ENCODE measurements around the gene PCNX4. TPM values are rescaled to one million over a fixed set of nuclear protein-coding genes. Genes with fewer than 3 reads are reported as not detected.

Gene PCNX4
- total and polyA plus RNA-seq, 2 experiments from 2014 or later, result 22.9 to 77.5 TPM

- Mint-ChIP-seq H3K27me3 (ENCODE audit: insufficient read depth, low read depth, poor library complexity) (peaks cover 3% of the 10 kb centered on the region), H3K9me3 (no peaks in the 10 kb centered on the region)
Observed at GRCh38 chr14:60165547-60165876, 73.8 kb downstream of the PCNX4 start.

More at GRCh38 chr14:60165547-60165876, 73.8 kb downstream of the PCNX4 start:
- Histone ChIP-seq H3K4me2 (peak overlapping the region; percentile 89), H4K20me1 (replicated peaks; ENCODE audit: insufficient read depth) (no peaks in the 10 kb centered on the region; the same call in 1 of the 2 replicates), H3K79me2 (replicated peaks; ENCODE audit: insufficient read depth) (0 out of 2 replicates have a peak, but pooled peaks cover 8% of the 10 kb centered on the region), H3K4me3 (peak overlapping the region; percentile 67), H3K4me1 (ENCODE audit: insufficient read depth) (peaks cover 27% of the 10 kb centered on the region), H3K27ac (ENCODE audit: low read depth) (no peak overlapping the region), H3K27me3 (ENCODE audit: insufficient read depth) (peaks cover 15% of the 10 kb centered on the region; the same call in 1 of the 2 replicates), H3K36me3 (ENCODE audit: insufficient read depth) (no peaks in the 10 kb centered on the region), H3K9me2 (ENCODE audit: insufficient read depth) (no peaks in the 10 kb centered on the region), H3F3A (replicated peaks; ENCODE audit: low read depth) (no peaks in the 10 kb centered on the region), H2AFZ (peak overlapping the region; percentile 92)
- peak overlapping the region; percentile 75 for H3K4me3 Mint-ChIP-seq
- TF ChIP-seq NANOG (IDR thresholded peaks at IDR 0.05; ENCODE audit: borderline replicate concordance) (no peak), EZH2phosphoT487 (IDR thresholded peaks at IDR 0.05; ENCODE audit: unreplicated experiment) (no peak), EZH2 (IDR thresholded peaks at IDR 0.05; ENCODE audit: low read depth, unreplicated experiment) (no peak), JUNB (IDR thresholded peaks at IDR 0.05; ENCODE audit: unreplicated experiment) (no peak), ZNF462 (CRISPR knock-in tag; IDR thresholded peaks at IDR 0.05) (no peak), CREB1 (CRISPR knock-in tag; IDR thresholded peaks at IDR 0.05; ENCODE audit: low read depth) (no peak), ZNF331 (CRISPR knock-in tag; IDR thresholded peaks at IDR 0.05; ENCODE audit: low read depth) (no peak), POLR2AphosphoS5 (IDR thresholded peaks at IDR 0.05; ENCODE audit: low read depth) (no peak)
- H3K27ac Mint-ChIP-seq, result no peak overlapping the region
- H3K36me3 Mint-ChIP-seq (ENCODE audit: low read depth), result no peaks in the 10 kb centered on the region; the same call in 2 of the 3 replicates
- DNase-seq (ENCODE audit: low spot score), result no peak
- peaks cover 19% of the 10 kb centered on the region for H3K4me1 Mint-ChIP-seq
- no peak for ATAC-seq
